Activated B cell treated with CpG ODN at 0.5 μM for 24 hours (primary cell): Measurements from ENCODE around the gene LIPC. TPM values are rescaled to one million over a fixed set of nuclear protein-coding genes. Genes with fewer than 3 reads are reported as not detected.

Source experiments
- ATAC-seq: fragments of 200-7000 bp; cut with Tn5 transposase; one replicate; pipeline ENCODE4 v1.10.0; 2021; ENCODE audit warnings: low read depth, mild to moderate bottlenecking, moderate library complexity
- CTCF ChIA-PET: fragments of 350-600 bp; sonication (Branson Sonifier 250); formaldehyde crosslinking; loops from one replicate; lab custom pipeline; 2021; ENCODE audit warnings: antibody characterized with exemption; lab: Charles Lee
- POLR2A ChIA-PET: fragments of 350-600 bp; sonication (Branson Sonifier 250); formaldehyde crosslinking; loops from one replicate; lab custom pipeline; 2021; ENCODE audit warnings: antibody characterized with exemption; lab: Charles Lee
- DNase-seq: peaks from one replicate; pipeline ENCODE4 v3.0.0; 2022
- H3K27ac Mint-ChIP-seq: one replicate; pipeline ENCODE4 v1.8.0; 2020; ENCODE audit warnings: mixed read lengths
- H3K27me3 Mint-ChIP-seq: one replicate; pipeline ENCODE4 v1.8.0; 2021; ENCODE audit warnings: mixed read lengths
- H3K36me3 Mint-ChIP-seq: one replicate; pipeline ENCODE4 v1.8.0; 2021; ENCODE audit warnings: low read depth, mixed read lengths
- H3K4me1 Mint-ChIP-seq: one replicate; pipeline ENCODE4 v1.8.0; 2021; ENCODE audit warnings: mixed read lengths
- H3K4me3 Mint-ChIP-seq: one replicate; pipeline ENCODE4 v1.8.0; 2020; ENCODE audit warnings: mild to moderate bottlenecking, mixed read lengths
- H3K9me3 Mint-ChIP-seq: one replicate; pipeline ENCODE4 v1.8.0; 2020; ENCODE audit warnings: mixed read lengths
- CTCF ChIP-seq: fragments of 200-600 bp; IDR thresholded peaks from one replicate; pipeline ENCODE4 v1.8.0; 2022; ENCODE audit warnings: antibody characterized with exemption, mild to moderate bottlenecking
- intact Hi-C: fragments of 100-400 bp; cut with micrococcal nuclease; formaldehyde crosslinking; loops from one replicate; pipeline ENCODE4 v1.15.1; 2024
- total RNA-seq: library from RNA; stranded (reverse); gene quantifications from 2 replicates; pipeline ENCODE4 v1.2.3, GENCODE V29; 2022

LIPC gene
- total RNA-seq, 1 donor from 2014 or later: not detected

GRCh38 chr15:58611731-58612676 lies 180.2 kb downstream of the LIPC start:
- H3K36me3 Mint-ChIP-seq: peaks cover 84% of the 10 kb centered on the region
- intact Hi-C loops: no loop called here
- CTCF ChIA-PET: no interaction called here

GRCh38 chr15:58616171-58616570 lies 184.4 kb downstream of the LIPC start:
- DNase-seq (no peak), ATAC-seq (no peak)
- H3K4me3 Mint-ChIP-seq: no peak overlapping the region
- peaks cover 21% of the 10 kb centered on the region for H3K9me3 Mint-ChIP-seq
- H3K27me3 Mint-ChIP-seq: no peaks in the 10 kb centered on the region
- TF ChIP-seq CTCF: no peak
- peaks cover 82% of the 10 kb centered on the region for H3K36me3 Mint-ChIP-seq
- intact Hi-C loops: no loop called here
- ChIA-PET POLR2A (no interaction called here), CTCF (no interaction called here)
- no peaks in the 10 kb centered on the region for H3K4me1 Mint-ChIP-seq
- no peak overlapping the region for H3K27ac Mint-ChIP-seq

More at GRCh38 chr15:58611731-58612676, 180.2 kb downstream of the LIPC start:
- Mint-ChIP-seq H3K27me3 (no peaks in the 10 kb centered on the region), H3K4me3 (no peak overlapping the region), H3K4me1 (peaks cover 4% of the 10 kb centered on the region), H3K9me3 (peaks cover 14% of the 10 kb centered on the region), H3K27ac (no peak overlapping the region)
- TF ChIP-seq CTCF: no peak
- DNase-seq: no peak
- ATAC-seq: no peak
- POLR2A ChIA-PET: no interaction called here
